Heart left ventricle (tissue), 13 donors: ENCODE results near the gene ACOXL.

ENCODE experiments used
- CTCF ChIP-seq, 12 donors: fragments of 200-600 bp; sonication (generic) in 4 of 12; IDR thresholded peaks; one replicate each; pipeline versions ENCODE4 v1.5.0 to v1.8.0; 2018 to 2022; ENCODE audit warnings: antibody characterized with exemption in 12 of 12, mild to moderate bottlenecking in 5 of 12
- POLR2A ChIP-seq, 2 donors: fragments of 450-650 bp; IDR thresholded peaks; one replicate each; pipeline ENCODE4 v1.6.1; 2017; ENCODE audit warnings: antibody characterized with exemption in 2 of 2, mild to moderate bottlenecking in 2 of 2, moderate library complexity in 2 of 2
- donor health status: ischemic (EF 13 %, LVEDD 7.1; RV severe dilation, severe dysfunction).
- donor health status: DM: no; HTN: yes; CAD: no.
- donor health status: DM: no; HTN: no; CAD: no.
- donor health status: ischemic (EF 25% LVEDD 6.9; RV normal size, moderate dysfunction).
- donor health status: ischemic (EF 25% LVEDD 5.7; RV mildly dilated, moderate dysfunction).
- donor health status: ischemic (EF 35%, LVEDD 5.7; RV mildly dilated, moderate dysfunction).
- donor health status: nonischemic (EF 11% LVEDD 7.7; RV severe dilation, severe dysfunction).
- donor health status: DM: yes; HTN: yes; CAD: no.
- donor health status: PGD.
- donor health status: ischemic (EF 29% LVEDD 5.4; RV normal size, mild dysfunction).
- donor health status: nonischemic (EF 23%, LVEDD 6.1; RV moderate dilation, normal function).

DNA sequence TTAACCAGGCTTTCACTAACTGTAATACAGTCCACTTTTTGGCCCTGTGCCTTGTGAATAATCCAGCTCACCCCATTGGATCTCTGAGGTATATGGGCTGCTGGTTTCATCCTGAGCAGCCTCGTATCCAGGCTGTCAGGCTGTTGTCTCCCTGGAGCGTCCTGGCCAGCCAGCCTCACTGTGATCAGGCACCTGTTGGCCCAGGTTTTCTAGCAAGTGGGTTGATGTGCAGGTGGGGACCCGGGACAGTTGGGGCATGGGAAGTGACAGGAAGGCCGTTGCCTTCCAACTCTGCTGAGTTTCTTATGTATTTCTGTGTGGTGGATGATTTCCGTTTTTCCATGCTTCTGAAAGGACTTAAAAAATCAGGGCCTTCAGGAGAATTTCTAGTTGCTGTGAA is 132.4 kb downstream of the ACOXL start:
- no peak for TF ChIP-seq CTCF (IDR thresholded peaks at IDR 0.05)
- no peak for TF ChIP-seq POLR2A (IDR thresholded peaks at IDR 0.05)
